NB4 (cell line): ENCODE data around the gene CTNNA3.

Experiments used
- MYC ChIP-seq: IDR thresholded peaks from 2 replicates; pipeline ENCODE4 v1.6.1; 2011; ENCODE audit warnings: low read depth, low read length
- POLR2A ChIP-seq: IDR thresholded peaks from 2 replicates; pipeline ENCODE4 v1.6.1; 2011; ENCODE audit warnings: mild to moderate bottlenecking; ENCODE audit not compliant: insufficient read length; ENCODE audit errors: extremely low read depth
- TF ChIP-seq, protein P1 (sequence below): IDR thresholded peaks from one replicate; pipeline ENCODE4 v1.5.1; 2012; ENCODE audit warnings: low read depth, low read length
- TF ChIP-seq, protein P2 (sequence below): IDR thresholded peaks from 2 replicates; pipeline ENCODE4 v1.6.1; 2011; ENCODE audit warnings: low read depth, low read length

DNA sequence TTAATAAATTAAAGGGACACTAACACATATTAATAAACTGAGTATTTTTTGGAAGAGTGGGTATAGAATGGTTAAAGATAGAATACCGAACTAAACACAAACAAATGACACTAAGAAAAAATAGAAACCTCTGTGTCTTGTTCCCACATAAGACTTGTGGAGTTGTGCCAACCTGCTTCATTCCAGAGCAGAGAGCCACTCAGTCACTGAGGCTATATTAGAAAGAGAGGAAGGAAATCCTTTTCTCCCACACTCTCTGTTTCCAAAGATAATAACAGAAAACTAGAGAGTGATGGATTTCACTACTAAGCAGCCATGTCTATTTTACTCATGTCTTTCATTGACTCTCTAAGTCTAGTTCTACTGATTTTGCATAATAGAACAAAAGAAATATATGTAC is 26.0 kb downstream of the CTNNA3 start:
- TF ChIP-seq, protein P1, sequence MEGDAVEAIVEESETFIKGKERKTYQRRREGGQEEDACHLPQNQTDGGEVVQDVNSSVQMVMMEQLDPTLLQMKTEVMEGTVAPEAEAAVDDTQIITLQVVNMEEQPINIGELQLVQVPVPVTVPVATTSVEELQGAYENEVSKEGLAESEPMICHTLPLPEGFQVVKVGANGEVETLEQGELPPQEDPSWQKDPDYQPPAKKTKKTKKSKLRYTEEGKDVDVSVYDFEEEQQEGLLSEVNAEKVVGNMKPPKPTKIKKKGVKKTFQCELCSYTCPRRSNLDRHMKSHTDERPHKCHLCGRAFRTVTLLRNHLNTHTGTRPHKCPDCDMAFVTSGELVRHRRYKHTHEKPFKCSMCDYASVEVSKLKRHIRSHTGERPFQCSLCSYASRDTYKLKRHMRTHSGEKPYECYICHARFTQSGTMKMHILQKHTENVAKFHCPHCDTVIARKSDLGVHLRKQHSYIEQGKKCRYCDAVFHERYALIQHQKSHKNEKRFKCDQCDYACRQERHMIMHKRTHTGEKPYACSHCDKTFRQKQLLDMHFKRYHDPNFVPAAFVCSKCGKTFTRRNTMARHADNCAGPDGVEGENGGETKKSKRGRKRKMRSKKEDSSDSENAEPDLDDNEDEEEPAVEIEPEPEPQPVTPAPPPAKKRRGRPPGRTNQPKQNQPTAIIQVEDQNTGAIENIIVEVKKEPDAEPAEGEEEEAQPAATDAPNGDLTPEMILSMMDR: no peak
- TF ChIP-seq POLR2A: no peak
- TF ChIP-seq, protein P2, sequence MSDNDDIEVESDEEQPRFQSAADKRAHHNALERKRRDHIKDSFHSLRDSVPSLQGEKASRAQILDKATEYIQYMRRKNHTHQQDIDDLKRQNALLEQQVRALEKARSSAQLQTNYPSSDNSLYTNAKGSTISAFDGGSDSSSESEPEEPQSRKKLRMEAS: no peak
- no peak for TF ChIP-seq MYC
